Tibial artery (tissue), 4 donors: ENCODE measurements around the gene C10orf90.

Experiments
- DNase-seq, 2 donors: peaks; one replicate each; pipeline ENCODE4 v3.0.0-alpha.2; 2019
- H3K27ac ChIP-seq, 2 donors: fragments of 200-600 bp; sonication (generic) in 1 of 2; 1 replicate in 1 of 2; 2 replicates in 1 of 2; pipeline ENCODE4 v1.5.1; 2018 to 2019; ENCODE audit warnings: mild to moderate bottlenecking in 1 of 2
- H3K27me3 ChIP-seq, 2 donors: fragments of 200-600 bp; sonication (generic) in 1 of 2; one replicate each; pipeline versions ENCODE4 v1.5.1 to v1.6.0; 2016 to 2019
- H3K36me3 ChIP-seq, 3 donors: fragments of 200-600 bp; sonication (generic) in 2 of 3; one replicate each; pipeline ENCODE4 v1.5.1; 2016 to 2019; ENCODE audit warnings: mild to moderate bottlenecking in 2 of 3
- H3K4me1 ChIP-seq, 4 donors: fragments of 200-600 bp; sonication (generic) in 2 of 4; 1 replicate in 3 of 4; 2 replicates in 1 of 4; pipeline ENCODE4 v1.5.1; 2016 to 2019
- H3K4me3 ChIP-seq, 2 donors: fragments of 200-600 bp; sonication (generic) in 1 of 2; 1 replicate in 1 of 2; 2 replicates in 1 of 2; pipeline ENCODE4 v1.5.1; 2018 to 2019; ENCODE audit warnings: mild to moderate bottlenecking in 2 of 2
- H3K9me3 ChIP-seq, 3 donors: fragments of 200-600 bp; sonication (generic) in 1 of 3; one replicate each; pipeline ENCODE4 v1.5.1; 2016 to 2019
- intact Hi-C: fragments of 100-400 bp; cut with DNase I; formaldehyde crosslinking; loops from one replicate; pipeline ENCODE4 v1.15.0; 2023; ENCODE audit warnings: low total_unique reads
- TF ChIP-seq, protein P1 (sequence below), 2 experiments: fragments of 200-600 bp in 1 of 2; fragments of 450-650 bp in 1 of 2; IDR thresholded peaks; one replicate each; pipeline ENCODE4 v1.5.1; 2017 to 2019; ENCODE audit warnings: antibody characterized with exemption in 2 of 2, mild to moderate bottlenecking in 1 of 2, moderate library complexity in 1 of 2

The C10orf90 gene

DNA sequence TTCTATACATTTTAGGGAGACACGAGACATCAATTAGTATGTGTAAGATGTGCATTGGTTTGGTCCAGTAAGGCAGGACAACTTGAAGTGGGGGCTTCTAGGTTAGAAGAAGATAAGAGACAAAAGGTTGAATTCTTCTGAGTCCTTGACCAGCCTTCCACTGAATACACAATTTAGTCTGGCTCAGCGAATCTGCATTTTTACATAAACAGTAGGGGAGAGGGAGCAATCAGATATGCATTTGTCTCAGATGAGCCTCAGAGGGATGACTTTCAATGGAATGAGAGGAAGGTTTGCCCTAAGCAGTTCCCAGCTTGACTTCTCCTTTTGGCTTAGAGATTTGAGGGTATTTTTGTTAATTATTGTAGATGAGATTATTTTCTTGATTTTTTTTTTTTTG lies 20.0 kb upstream of the C10orf90 start:
- intact Hi-C loops: no loop called here
- peaks cover 0 to 10% (median 0%) of the 10 kb centered on the region in 3 donors for H3K9me3 ChIP-seq
- H3K27me3 ChIP-seq: no peaks in the 10 kb centered on the region
- H3K36me3 ChIP-seq: no peaks in the 10 kb centered on the region
- no peaks in the 10 kb centered on the region for H3K4me1 ChIP-seq
- H3K27ac ChIP-seq: no peak overlapping the region
- no peak for DNase-seq
- no peak overlapping the region for H3K4me3 ChIP-seq
- TF ChIP-seq, protein P1, sequence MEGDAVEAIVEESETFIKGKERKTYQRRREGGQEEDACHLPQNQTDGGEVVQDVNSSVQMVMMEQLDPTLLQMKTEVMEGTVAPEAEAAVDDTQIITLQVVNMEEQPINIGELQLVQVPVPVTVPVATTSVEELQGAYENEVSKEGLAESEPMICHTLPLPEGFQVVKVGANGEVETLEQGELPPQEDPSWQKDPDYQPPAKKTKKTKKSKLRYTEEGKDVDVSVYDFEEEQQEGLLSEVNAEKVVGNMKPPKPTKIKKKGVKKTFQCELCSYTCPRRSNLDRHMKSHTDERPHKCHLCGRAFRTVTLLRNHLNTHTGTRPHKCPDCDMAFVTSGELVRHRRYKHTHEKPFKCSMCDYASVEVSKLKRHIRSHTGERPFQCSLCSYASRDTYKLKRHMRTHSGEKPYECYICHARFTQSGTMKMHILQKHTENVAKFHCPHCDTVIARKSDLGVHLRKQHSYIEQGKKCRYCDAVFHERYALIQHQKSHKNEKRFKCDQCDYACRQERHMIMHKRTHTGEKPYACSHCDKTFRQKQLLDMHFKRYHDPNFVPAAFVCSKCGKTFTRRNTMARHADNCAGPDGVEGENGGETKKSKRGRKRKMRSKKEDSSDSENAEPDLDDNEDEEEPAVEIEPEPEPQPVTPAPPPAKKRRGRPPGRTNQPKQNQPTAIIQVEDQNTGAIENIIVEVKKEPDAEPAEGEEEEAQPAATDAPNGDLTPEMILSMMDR (IDR thresholded peaks at IDR 0.05): no peak

DNA sequence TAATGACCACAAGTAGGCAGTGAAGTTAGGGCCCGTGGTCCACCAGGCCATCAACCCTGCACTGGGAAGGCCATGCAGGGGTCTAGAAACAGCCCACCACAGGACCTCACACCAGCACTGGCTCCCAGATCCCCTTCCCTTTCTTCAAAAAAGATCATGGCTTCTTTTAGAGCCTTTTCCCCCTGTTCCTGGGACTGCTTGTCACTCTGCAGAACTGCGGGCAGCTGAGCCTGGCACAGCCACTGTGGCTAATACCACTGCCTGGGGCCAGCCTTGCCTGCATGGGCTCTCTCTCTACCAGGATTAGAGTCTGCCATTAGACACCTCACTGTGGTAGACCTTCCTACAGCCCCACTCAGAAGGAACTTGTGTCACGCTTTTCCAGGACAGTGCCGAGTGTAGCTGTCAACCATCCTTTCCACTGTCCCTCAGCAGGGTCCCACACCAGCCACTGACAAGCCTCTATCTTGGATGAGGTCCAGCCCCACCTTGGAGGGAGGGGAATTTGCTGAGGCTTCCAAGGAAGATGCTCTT lies 19.0 kb upstream of the C10orf90 start:
- Histone ChIP-seq H3K4me1 (no peaks in the 10 kb centered on the region), H3K36me3 (no peaks in the 10 kb centered on the region), H3K27ac (no peak overlapping the region), H3K9me3 (peaks cover 0 to 10% (median 0%) of the 10 kb centered on the region in 3 donors), H3K4me3 (no peak overlapping the region), H3K27me3 (no peaks in the 10 kb centered on the region)
- TF ChIP-seq, protein P1 (IDR thresholded peaks at IDR 0.05): no peak
- intact Hi-C loops: no loop called here
- DNase-seq: no peak

DNA sequence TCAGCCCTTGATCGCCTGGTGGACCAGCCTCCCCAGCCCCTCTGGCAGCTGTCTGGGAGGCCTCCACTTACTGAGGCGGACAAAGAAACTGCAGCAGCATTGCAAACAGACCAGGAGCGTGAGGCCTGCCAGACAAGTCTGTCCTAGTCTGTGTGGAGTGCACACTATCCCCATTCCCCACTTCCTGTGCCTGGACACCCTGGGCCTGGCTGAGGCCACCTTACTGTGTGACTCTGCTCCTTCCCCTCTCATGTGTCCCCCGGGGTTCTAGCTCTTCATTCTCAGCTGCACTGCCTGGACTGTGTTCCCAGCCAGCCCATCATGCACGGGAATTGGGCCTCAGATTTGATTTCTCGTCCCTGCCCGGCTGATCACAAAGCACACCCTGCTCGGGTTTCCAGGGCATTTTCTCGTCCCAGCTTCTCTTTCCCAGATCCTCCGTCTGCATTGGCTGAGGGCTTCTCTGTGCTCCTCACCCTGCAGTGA lies 16.7 kb upstream of the C10orf90 start:
- DNase-seq: no peak
- Histone ChIP-seq H3K9me3 (peaks cover 0 to 10% (median 0%) of the 10 kb centered on the region in 3 donors), H3K36me3 (no peaks in the 10 kb centered on the region), H3K27ac (no peak overlapping the region), H3K27me3 (no peaks in the 10 kb centered on the region), H3K4me1 (no peaks in the 10 kb centered on the region), H3K4me3 (no peak overlapping the region)
- TF ChIP-seq, protein P1 (IDR thresholded peaks at IDR 0.05): no peak
- intact Hi-C loops: no loop called here

DNA sequence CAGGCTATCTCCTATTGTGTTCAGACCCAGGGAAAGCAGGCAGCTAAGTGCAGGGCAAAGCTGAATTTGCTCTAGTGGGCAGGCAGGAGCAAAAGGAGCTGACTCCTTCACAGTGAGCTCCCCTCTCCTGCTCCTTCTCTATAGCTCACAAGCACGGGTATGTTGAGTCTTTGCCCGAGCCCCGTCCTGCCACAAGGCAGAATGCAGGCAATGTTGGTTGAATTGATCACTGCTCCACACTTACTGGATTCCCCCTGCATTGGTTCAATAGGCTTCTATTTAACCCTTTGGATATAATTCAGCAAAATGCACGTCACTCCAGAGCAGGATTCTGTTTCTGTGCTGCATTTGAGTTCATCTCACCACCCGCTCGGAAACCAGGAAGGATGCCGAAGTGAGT lies 16.2 kb upstream of the C10orf90 start:
- H3K27ac ChIP-seq: no peak overlapping the region

DNA sequence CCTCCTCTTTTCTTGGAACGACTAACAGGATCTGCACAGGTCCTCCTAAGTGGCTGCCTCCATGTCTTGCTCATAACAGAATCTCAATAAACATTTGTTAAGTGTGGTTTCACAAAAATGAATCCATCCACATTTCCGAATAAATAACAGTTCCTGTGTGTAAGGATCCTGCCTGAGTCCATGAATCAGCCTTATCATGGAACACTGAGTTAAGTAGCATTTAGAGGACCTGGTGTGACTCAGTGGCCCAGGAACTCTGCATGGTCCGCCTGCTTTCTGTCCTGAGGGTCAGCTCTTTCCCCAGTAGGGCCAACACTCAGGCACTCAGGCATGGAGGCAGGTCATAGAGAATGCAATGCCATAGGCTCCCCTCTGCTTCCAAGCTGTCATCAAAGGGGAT lies 15.8 kb upstream of the C10orf90 start:
- H3K27me3 ChIP-seq: no peaks in the 10 kb centered on the region
- TF ChIP-seq, protein P1 (IDR thresholded peaks at IDR 0.05): no peak

More for the DNA sequence above, 16.2 kb upstream of the C10orf90 start:
- Histone ChIP-seq H3K36me3 (no peaks in the 10 kb centered on the region), H3K27me3 (no peaks in the 10 kb centered on the region), H3K4me3 (no peak overlapping the region), H3K9me3 (peaks cover 0 to 7% (median 0%) of the 10 kb centered on the region in 3 donors), H3K4me1 (no peaks in the 10 kb centered on the region)
- no peak for DNase-seq
- TF ChIP-seq, protein P1 (IDR thresholded peaks at IDR 0.05): no peak
- intact Hi-C loops: no loop called here

DNA sequence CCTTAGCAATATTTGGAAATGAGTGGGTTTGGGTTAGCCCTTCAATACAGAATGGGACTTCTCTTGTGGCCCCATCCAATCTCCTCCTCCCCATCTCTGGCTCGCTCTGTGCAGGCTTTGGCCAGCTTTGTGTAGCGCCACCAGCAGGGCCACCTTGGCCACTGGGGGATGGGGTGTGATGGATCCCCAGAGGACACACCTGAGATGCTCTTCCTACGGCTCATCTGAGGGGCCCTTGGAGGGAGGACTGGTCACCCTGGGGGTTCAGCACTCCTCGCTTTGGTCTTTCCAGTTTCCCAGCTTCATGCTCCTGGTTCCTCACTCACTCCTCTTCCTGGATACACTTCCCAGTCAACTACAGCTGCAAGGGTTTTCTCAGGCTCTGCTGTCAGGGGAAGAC lies 15.3 kb upstream of the C10orf90 start:
- no peaks in the 10 kb centered on the region for H3K4me1 ChIP-seq
- no peaks in the 10 kb centered on the region for H3K27me3 ChIP-seq
- H3K36me3 ChIP-seq: no peaks in the 10 kb centered on the region
- H3K9me3 ChIP-seq: no peaks in the 10 kb centered on the region
- TF ChIP-seq, protein P1 (IDR thresholded peaks at IDR 0.05): no peak
- intact Hi-C loops: no loop called here
- no peak overlapping the region for H3K4me3 ChIP-seq
- no peak overlapping the region for H3K27ac ChIP-seq
- DNase-seq: no peak

More for the DNA sequence above, 15.8 kb upstream of the C10orf90 start:
- Histone ChIP-seq H3K4me3 (no peak overlapping the region), H3K36me3 (no peaks in the 10 kb centered on the region), H3K9me3 (peaks cover 0 to 3% (median 0%) of the 10 kb centered on the region in 3 donors), H3K4me1 (no peaks in the 10 kb centered on the region), H3K27ac (no peak overlapping the region)
- no peak for DNase-seq
- intact Hi-C loops: no loop called here
